ENCODE measurements around the gene GSTP1.
"Not testable (repeated sequence)": the region's sequence is repeated elsewhere in the genome, so short reads cannot be mapped to it uniquely, and the experiment has no call there.

Gene GSTP1

DNA sequence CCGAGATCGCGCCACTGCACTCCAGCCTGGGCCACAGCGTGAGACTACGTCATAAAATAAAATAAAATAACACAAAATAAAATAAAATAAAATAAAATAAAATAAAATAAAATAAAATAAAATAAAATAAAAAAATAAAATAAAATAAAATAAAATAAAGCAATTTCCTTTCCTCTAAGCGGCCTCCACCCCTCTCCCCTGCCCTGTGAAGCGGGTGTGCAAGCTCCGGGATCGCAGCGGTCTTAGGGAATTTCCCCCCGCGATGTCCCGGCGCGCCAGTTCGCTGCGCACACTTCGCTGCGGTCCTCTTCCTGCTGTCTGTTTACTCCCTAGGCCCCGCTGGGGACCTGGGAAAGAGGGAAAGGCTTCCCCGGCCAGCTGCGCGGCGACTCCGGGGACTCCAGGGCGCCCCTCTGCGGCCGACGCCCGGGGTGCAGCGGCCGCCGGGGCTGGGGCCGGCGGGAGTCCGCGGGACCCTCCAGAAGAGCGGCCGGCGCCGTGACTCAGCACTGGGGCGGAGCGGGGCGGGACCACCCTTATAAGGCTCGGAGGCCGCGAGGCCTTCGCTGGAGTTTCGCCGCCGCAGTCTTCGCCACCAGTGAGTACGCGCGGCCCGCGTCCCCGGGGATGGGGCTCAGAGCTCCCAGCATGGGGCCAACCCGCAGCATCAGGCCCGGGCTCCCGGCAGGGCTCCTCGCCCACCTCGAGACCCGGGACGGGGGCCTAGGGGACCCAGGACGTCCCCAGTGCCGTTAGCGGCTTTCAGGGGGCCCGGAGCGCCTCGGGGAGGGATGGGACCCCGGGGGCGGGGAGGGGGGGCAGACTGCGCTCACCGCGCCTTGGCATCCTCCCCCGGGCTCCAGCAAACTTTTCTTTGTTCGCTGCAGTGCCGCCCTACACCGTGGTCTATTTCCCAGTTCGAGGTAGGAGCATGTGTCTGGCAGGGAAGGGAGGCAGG lies at the start of gene GSTP1:
GSTP1 (plus strand) TSS at position 566 of the 958 bp plus-strand sequence; CDS start at position 598, 32 bp downstream.
- DNase-seq (ENCODE audit: low spot score) = peak; percentile 87
- FAIRE-seq = no peak

DNA sequence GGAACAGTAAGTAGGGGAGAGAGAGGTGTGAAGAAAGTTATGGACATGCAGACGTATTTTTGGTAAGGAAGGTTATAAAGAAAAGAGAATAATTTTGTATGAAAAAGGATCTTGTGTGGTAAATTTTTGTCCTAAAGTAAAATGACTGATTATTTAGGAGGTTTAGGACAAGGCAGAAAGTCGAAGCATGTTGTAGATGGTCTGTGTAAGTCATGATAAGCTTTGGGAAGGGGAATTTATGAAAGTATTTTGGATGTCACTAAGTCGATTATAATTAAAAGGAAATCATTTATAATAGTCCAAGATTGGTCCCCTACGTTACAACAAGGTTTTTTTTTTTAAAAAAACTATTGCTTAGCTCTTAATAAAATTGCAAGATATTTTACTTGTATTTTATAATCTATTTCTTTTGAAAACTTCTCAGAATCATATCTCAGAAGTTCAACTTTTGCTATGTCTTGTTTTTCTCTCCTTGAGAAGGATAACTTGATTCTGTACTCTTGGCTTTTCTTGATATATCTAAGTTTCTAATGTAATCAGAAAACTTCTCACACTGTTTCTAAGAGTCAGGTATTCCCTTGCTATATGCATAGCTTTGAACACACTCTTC lies 49.4 kb upstream of the GSTP1 start:
- DNase-seq (ENCODE audit: low spot score) (peak; percentile 13), FAIRE-seq (no peak)

DNA sequence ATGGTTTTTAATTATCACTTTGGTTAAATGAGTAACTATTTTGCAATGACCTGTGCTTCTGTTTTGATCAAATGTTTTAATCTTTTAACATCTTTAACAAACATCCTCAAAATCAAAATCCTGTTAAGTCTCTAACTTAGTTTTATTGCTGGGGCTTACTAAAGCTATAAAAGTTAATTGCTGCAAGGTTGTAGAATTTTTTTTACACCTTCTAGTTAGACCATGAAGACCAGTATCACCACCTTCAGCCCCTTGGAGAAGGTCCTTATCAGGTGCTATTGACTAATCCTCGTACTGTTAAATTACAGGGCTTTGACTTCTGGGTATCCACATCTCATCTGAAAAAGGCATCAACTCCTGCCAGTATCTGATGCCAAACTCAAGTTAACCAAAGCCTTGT lies 48.1 kb upstream of the GSTP1 start:
- DNase-seq (ENCODE audit: low spot score) = no peak
- no peak for FAIRE-seq

DNA sequence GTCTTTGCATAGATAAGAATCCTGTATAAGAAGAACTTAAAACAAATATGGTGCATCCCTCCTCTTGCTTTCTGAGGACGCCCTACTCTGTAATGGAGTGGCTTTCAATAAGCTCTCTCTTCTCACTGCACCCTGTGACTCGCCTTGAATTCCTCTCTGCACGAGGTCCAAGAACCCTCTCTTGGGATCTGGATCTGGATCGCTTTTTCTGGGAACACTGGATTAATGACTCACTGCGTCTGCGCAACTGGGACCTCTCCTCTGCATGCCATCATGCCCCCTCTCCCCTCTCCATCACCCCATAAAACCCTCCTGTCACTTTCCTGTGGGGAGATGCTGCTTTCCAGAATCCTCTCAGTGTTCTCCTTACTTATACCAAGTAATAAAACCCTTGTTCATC lies 45.3 kb upstream of the GSTP1 start:
- no peak for FAIRE-seq
- DNase-seq (ENCODE audit: low spot score) = no peak

DNA sequence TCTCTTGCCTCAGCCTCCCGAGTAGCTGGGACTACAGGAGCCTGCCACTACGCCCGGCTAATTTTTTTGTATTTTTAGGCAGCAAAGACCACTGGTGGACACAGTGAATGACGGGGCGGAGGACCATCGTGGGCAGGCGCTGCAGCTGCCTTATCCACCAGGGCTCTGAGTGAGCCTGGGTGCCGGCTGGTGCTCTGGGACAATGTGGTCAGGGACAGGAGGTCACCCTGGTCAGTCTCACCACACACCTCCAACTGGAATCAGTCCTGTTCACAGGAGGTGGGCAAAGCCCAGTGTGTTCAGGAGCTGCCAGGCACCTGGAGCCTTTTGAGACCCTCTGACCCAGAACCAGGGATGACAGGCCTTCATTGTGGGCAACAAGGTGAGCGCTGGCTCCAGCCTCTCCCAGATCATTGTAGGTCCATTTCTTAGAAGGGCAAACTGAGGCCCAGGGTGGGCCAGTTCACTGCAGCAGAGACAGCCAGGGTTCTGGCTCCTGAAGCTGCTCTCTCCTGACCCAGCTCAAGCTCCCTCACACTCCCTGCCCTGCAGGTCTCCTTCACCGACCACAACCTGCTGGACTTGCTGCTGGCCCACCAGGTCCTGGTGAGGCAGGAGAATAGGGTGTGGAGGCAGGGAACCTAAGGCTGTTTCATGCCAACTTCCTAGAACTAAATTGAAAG lies 44.6 kb upstream of the GSTP1 start:
- DNase-seq (ENCODE audit: low spot score) (no peak), FAIRE-seq (no peak)

DNA sequence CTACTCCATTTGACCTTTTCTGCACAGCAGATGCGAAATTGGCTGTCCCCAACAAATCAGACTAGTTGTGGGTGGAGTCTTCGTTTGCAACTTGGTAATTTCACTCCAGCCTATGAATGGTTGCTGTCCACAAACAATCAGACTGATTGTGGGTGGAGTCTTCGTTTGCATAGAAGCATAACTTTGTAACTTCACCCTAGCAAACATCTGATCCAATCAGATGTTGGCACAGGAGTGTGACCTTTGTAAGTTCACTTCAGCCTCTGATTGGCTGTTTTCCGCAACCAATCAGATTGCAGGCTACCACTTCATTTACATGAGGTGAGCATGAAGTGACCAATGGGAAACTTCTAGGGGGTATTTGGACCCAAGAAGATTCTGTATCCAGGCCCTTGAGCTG lies 44.1 kb upstream of the GSTP1 start:
- DNase-seq (ENCODE audit: low spot score) (no peak), FAIRE-seq (no peak)

DNA sequence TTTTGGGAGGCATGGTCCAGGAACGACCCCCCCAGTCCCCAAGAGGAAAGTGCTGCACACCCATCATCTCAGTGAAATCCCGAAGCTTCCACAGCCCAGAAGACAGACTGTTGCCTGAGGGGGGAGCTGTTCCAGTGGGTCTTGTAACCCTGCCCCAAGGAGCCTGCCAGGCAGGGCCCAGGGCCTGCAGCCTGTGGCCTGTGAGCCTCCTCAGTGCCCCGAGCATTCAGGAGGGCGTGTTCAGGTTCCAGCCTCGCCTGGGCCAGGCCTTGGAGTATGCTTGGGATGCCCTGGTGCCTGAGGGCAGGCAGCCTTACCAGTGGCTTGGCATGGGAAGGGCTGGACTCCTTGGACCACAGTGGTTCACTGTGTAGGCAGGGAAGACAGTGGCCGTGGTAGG lies 42.4 kb upstream of the GSTP1 start:
- FAIRE-seq = no peak

DNA sequence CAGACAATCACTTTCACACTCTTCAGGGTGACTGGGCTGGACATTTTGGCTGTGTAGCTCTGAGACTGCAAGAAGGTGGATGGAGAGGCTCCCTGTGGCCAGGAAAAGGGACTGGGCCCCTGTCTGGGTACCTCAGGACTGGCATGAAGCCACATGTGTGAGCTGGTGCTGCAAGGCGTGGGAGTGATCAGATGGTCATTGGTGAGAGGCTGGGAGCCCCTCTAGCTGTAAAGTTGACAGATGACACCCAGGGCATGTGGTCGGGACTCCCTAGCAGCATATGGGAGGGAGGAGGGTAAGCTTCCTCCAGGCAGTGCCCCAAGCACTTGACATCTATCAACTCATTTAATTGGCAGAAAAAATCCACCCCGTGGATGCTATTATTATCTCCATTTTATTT lies 41.4 kb upstream of the GSTP1 start:
- FAIRE-seq (no peak), DNase-seq (ENCODE audit: low spot score) (no peak)

More for the DNA sequence above, 42.4 kb upstream of the GSTP1 start:
- no peak for DNase-seq (ENCODE audit: low spot score)

DNA sequence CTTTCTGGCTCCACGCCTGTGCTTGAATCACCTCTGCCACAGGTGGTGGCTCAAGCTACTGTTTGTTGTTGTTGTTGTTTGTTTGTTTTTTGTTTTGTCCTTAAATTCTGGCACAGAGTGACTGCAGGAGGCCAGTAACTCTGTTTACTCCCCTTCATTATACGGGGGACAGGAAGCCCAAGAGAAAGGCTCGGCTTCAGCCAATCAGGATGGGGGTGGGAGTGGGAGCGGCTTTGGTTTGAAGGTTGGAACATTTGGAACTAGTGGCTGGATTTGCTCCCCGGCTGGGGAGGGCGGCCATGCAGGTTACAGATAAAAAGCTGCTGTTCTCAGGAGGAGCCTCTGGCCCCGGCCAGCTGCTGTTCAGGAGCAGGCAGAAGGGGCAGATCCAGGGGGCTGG lies 40.6 kb upstream of the GSTP1 start:
- FAIRE-seq (no peak), DNase-seq (ENCODE audit: low spot score) (no peak)

DNA sequence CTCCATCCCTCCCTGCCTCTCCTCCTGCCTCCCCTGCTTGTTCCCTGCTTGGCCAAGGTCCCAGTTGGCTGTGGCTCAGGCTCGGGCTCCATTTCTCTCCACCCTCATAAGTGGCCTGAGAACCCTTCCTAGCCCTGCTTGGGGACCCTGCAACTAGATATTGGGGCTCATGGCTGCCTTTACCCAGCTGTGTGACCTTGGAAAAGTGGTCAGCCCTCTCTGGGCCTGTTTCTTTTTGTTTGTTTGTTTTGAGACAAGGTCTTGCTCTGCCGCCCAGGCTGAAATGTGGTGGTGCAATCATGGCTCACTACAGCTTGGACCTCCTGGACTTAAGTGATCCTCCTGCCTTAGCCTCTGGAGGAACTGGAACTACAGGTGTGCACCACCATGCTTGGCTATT lies 40.0 kb upstream of the GSTP1 start:
- DNase-seq (ENCODE audit: low spot score) = no peak
- no peak for FAIRE-seq

DNA sequence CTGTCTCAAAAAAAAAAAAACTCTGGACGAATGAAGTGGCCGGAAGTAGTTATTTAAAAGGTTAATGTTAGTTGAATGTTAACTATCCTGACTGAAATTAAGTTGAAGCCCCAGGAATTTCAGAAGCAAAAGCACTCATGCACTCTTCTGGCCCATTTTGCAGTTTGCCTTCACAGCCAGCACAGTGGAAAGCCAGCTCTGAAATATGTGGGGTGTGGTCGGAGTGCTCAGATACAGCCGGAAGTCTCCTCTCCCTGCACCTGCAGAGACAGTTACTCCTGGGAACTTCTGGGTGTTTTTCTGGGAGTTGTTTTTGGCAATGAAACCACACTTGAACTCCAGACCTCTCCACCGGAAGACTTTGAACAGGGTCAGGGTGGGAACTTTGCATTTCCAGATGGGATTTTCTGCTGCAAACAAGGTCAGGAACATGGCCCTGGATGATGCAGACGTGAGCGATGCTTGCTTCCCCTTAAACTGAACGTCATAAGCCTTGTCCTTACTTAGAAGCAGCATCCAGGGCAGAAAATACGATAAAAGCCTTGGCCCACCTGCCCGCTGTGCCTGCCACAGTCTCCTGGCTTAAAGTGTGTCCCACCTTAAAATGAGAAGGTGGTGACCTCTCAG lies 38.9 kb upstream of the GSTP1 start:
- DNase-seq (ENCODE audit: low spot score) (peak; percentile 11), FAIRE-seq (no peak)

DNA sequence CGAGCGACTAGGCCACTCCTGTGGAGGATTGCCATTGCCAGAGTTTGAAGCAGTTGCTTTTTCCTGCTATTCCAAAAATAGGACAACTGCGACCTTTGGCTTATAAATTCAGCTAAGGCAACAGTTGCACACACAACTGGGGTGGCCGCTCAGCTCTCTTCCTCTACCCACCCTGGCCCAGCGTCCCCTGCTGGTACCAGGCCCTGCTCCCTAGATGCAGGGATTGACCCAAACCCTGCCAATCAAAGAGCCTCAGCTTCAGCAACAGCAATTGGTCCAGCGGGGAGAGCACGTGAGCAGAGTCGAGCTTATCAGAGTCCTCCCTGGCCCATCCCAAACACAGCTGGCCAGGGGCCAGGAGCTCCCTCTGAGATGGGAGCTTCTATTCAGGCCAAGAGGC lies 38.3 kb upstream of the GSTP1 start:
- FAIRE-seq (no peak), DNase-seq (ENCODE audit: low spot score) (no peak)

DNA sequence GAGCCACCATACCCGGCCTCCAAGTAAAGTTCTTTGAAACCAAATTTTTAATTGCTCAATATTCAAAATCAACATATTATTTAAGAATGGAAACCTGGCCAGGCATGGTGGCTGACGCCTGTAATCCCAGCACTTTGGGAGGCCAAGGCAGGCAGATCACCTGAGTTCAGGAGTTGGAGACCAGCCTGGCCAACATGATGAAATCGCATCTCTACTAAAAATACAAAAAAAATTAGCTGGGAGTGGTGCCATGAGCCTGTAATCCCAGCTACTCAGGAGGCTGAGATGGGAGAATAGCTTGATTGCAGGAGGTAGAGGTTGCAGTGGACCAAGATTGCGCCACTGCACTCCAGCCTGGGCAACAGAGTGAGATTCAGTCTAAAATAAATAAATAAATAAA lies 35.5 kb upstream of the GSTP1 start:
- not testable (repeated sequence) for FAIRE-seq; DNase-seq (ENCODE audit: low spot score)

DNA sequence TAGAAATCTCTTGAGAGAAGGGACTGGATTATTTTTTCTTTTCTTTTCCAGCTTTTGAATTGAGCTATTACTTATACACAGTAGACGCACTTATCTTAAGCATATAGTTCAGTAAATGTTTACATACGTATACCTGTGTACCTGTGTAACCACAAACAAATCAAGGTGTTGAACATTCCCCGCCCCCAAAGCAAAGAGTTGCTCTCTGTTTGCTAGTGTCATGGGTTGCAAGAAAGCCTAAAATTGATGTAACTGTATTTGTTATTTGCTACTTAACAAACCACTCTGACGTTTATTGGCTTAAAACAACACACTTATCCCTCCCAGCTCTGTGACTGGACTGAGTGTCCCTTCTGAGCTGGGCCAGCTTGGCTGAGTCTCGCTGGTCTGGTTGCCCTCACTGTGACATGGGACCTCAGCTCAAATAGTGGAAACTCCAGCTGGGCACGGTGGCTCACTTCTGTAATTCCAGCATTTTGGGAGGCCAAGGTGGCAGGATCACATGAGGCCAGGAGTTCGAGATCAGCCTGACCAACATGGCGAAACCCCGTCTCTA lies 35.0 kb upstream of the GSTP1 start:
- no peak for FAIRE-seq
- no peak for DNase-seq (ENCODE audit: low spot score)

DNA sequence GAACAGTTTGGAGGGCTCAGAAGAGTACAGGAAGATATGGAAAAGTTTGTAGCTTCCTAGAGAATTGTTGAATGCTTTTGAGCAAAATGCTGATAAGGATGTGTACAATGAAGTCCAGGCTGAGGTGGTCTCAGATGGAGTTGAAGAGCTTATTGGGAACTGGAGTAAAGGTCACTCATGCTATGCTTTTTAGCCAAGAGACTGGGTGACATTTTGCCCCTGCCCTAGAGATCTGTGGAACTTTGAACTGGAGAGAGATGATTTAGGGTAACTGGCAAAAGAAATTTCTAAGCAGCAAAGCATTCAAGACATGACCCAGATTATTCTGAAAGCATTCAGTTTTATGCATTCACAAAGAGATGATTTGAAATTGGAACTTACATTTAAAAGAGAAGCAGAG lies 32.5 kb upstream of the GSTP1 start:
- no peak for FAIRE-seq

DNA sequence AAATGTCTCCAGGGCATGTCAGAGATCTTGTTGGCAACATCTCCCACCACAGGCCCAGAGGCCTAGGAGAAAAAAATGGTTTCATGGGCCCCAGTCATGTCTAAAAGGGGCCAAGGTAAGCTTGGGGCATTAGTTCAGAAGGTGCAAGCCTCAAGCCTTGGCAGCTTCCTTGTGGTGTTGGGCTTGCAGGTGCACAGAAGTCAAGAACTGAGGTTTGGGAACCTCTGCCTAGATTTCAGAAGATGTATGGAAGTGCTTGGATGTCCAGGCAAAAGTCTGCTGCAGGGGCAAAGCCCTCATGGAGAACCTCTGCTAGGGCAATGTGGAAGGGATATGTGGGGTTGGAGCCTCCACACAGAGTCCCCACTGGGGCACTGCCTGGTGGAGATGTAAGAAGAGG lies 31.9 kb upstream of the GSTP1 start:
- not testable (repeated sequence) for FAIRE-seq; DNase-seq (ENCODE audit: low spot score)

More for the DNA sequence above, 32.5 kb upstream of the GSTP1 start:
- no peak for DNase-seq (ENCODE audit: low spot score)

DNA sequence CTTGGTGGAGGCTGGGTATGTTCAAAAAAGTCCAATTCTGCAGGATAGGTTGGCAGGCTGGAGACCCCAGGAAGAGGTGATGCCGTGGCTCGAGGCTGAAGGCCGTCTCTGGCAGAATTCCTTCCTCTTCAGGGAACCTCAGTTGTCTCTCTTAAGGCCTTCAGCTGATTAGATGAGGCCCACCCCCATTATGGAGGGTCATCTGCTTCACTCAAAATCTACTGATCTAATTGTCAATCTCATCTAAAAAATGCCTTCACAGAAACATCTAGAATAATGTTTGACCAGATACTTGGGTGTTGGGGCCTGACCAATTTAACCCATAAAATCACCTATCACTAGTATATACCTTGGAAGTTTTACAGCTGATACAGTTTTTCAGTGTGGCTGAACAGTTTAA lies 27.4 kb upstream of the GSTP1 start:
- DNase-seq (ENCODE audit: low spot score) (no peak), FAIRE-seq (no peak)

DNA sequence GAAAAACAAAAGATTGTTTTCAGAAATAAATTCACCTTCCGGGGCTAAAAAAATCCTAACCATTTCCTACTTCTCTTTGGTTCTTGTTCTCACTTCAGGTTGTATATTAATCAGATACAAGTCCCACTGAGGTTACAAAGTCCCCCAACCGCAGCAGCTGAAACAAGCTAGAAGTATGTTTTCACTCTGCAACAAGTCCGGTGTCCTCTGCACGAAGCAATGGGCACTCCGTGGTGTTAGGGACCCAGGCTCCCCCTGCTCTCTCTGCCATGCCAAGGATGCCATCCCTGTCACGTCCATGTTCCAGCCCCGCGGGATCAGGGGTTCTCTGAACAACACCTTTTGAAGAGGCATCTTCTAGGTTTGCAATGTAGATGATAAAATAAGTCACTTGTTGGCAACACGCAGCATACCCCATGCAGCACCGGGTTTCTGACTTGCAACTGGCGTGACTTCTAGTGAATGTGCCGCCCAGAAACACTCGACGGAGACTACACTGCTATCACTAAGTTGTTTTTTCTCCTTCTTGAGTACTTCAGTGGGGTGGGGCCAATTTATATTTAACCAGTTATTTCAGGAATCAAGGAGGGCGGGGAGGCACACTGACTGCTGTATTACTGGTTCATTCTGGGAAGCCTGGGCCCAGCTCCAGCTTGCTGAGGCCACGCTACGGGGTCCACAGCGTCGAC lies 25.4 kb upstream of the GSTP1 start:
- DNase-seq (ENCODE audit: low spot score) (peak; percentile 40), FAIRE-seq (peak; percentile 17)

DNA sequence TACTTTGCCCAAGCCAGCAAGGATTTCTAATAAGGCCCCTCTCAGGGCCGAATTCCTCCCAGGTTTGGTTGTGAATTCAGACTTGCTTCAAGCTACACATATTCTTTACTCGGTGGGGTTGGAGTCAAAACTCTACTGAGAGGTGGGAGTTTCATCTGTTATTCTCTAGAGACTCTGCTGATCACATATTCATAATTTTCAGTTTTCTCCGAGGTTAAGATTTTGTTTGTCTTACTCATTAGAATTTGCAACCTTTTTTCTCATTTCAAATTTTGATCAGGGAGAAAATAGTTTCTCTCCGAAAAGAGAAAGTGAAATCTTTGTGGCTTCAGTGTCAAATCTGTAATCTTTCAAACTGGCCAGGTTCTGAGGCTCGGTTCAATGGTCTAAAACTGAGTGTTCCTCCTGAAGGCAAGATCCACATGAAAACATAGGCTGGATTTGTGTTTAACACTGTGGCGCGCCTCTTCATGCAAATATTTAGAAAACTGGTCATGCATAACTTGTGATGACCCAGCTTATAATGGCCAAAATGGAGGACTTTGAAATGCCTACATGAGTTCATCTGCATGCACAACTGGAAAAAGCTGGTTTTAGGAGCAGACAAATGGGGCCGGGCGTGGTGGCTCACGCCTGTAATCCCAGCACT lies 21.5 kb upstream of the GSTP1 start:
- FAIRE-seq (peak; percentile 51), DNase-seq (ENCODE audit: low spot score) (peak; percentile 64)

Data from RCC 7860 (cell line).